ENCODE data around the gene ATRN.

DNA sequence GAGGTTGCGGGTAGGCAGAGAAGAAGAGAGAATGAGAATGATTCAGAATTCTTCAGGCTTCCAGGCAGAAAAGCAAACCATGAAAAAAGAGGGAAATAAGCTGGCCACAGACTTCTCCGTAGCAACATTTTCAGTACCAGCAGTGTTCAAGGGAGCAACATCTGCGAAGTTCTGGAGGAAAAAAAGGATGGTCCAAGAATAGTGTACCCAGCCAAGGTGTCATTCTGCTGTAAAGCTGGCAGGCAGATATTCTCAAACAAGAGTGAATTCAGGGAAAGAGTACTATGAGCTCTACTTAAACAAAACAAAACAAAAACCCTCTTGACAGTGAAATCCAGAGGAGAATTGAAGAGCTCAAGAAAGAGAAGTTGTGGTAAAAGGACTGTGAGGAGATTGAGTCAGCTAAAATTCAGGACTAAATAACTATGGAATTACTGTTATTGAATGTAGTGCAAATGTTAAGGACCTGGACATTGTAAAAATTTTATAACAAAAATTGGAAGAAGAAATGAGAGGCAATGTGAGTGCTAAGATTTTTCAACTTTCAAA lies 86.5 kb downstream of the ATRN start:
- TF ChIP-seq, protein P1, sequence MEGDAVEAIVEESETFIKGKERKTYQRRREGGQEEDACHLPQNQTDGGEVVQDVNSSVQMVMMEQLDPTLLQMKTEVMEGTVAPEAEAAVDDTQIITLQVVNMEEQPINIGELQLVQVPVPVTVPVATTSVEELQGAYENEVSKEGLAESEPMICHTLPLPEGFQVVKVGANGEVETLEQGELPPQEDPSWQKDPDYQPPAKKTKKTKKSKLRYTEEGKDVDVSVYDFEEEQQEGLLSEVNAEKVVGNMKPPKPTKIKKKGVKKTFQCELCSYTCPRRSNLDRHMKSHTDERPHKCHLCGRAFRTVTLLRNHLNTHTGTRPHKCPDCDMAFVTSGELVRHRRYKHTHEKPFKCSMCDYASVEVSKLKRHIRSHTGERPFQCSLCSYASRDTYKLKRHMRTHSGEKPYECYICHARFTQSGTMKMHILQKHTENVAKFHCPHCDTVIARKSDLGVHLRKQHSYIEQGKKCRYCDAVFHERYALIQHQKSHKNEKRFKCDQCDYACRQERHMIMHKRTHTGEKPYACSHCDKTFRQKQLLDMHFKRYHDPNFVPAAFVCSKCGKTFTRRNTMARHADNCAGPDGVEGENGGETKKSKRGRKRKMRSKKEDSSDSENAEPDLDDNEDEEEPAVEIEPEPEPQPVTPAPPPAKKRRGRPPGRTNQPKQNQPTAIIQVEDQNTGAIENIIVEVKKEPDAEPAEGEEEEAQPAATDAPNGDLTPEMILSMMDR (conservative IDR thresholded peaks at IDR 0.05; ENCODE audit: low read length): no peak
- TF ChIP-seq EZH2phosphoT487 (IDR thresholded peaks at IDR 0.05; ENCODE audit: borderline replicate concordance, low read depth, low read length): no peak

Data from OCI-LY7 (cell line).